Peyer's patch (tissue), 4 donors: ENCODE measurements around the gene BTBD8. TPM values are rescaled to one million over a fixed set of nuclear protein-coding genes. Genes with fewer than 3 reads are reported as not detected.

Experiments
- DNase-seq, 3 donors: peaks; one replicate each; pipeline ENCODE4 v3.0.0-alpha.2; 2017 to 2019
- H3K27ac ChIP-seq, 4 donors: fragments of 200-600 bp; sonication (generic); one replicate each; pipeline ENCODE4 v1.5.1; 2016 to 2019
- H3K27me3 ChIP-seq, 2 donors: fragments of 200-600 bp; sonication (generic); one replicate each; pipeline ENCODE4 v1.5.1; 2019
- H3K36me3 ChIP-seq, 3 donors: fragments of 200-600 bp; sonication (generic); one replicate each; pipeline ENCODE4 v1.5.1; 2016 to 2019
- H3K4me1 ChIP-seq, 4 donors: fragments of 200-600 bp; sonication (generic); one replicate each; pipeline ENCODE4 v1.5.1; 2016 to 2019
- H3K4me3 ChIP-seq, 4 donors: fragments of 200-600 bp; sonication (generic); 1 replicate in 3 of 4; 2 replicates in 1 of 4; pipeline ENCODE4 v1.5.1; 2016 to 2019; ENCODE audit warnings: mild to moderate bottlenecking in 1 of 4
- H3K9me3 ChIP-seq, 4 donors: fragments of 200-600 bp; sonication (generic); one replicate each; pipeline ENCODE4 v1.5.1; 2016 to 2019; ENCODE audit warnings: mild to moderate bottlenecking in 1 of 4
- POLR2A ChIP-seq, 2 donors: fragments of 450-650 bp; IDR thresholded peaks; one replicate each; pipeline ENCODE4 v1.5.1; 2017; ENCODE audit warnings: antibody characterized with exemption in 2 of 2, mild to moderate bottlenecking in 2 of 2, moderate library complexity in 2 of 2
- total RNA-seq, 4 donors: library from RNA; depleted of rRNA; stranded (reverse); fragments of >200 nt; gene quantifications; one replicate each; pipeline ENCODE4 v1.1.0, GENCODE V29; 2016
- TF ChIP-seq, protein P1 (sequence below), 6 experiments: fragments of 450-650 bp in 4 of 6; fragments of 200-600 bp in 2 of 6; sonication (generic) in 1 of 6; IDR thresholded peaks; one replicate each; pipeline ENCODE4 v1.5.1; 2017 to 2019; ENCODE audit warnings: antibody characterized with exemption in 6 of 6, mild to moderate bottlenecking in 3 of 6, moderate library complexity in 1 of 6

Gene BTBD8
- total RNA-seq, 4 donors from 2014 or later = 2.5 to 11.6 (median 4.5) TPM

DNA sequence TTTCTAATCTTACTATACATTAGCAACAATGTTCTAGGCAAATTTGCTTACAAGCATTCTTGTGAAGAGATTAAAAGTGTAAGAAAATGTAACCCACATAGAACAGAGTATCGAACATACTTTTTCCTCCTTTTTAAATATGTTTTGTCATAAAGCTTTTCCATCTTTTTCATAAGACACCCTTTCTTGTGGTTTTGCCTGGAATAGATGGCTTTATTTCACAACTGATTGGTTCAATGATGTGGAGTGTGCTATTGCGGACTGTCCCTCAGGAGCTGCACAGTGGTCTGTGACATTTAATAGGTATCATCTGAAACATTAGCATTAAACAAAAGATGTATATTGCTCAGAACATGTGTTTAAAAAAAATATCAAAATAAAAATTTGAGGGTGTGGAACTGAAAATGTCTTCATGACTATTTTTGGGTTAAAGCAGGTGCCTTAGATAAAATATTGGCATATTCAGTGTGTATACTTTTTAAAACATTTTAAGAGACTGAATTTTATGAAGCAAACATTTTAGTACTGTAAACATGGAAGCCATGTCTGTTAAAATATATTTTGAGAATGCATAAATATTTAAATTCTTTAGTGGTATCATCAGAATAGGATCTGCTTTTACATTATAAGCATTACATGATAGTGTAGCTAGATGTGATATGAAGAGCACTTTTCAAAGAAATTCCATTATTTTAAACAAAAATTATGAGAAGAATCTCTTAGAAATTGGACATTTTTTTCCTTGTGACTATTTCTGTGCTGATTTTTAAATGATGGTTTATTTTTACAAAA, 89.3 kb downstream of the BTBD8 start:
- TF ChIP-seq POLR2A (IDR thresholded peaks at IDR 0.05) = no peak
- TF ChIP-seq, protein P1, sequence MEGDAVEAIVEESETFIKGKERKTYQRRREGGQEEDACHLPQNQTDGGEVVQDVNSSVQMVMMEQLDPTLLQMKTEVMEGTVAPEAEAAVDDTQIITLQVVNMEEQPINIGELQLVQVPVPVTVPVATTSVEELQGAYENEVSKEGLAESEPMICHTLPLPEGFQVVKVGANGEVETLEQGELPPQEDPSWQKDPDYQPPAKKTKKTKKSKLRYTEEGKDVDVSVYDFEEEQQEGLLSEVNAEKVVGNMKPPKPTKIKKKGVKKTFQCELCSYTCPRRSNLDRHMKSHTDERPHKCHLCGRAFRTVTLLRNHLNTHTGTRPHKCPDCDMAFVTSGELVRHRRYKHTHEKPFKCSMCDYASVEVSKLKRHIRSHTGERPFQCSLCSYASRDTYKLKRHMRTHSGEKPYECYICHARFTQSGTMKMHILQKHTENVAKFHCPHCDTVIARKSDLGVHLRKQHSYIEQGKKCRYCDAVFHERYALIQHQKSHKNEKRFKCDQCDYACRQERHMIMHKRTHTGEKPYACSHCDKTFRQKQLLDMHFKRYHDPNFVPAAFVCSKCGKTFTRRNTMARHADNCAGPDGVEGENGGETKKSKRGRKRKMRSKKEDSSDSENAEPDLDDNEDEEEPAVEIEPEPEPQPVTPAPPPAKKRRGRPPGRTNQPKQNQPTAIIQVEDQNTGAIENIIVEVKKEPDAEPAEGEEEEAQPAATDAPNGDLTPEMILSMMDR (IDR thresholded peaks at IDR 0.05) = no peak
- no peak overlapping the region for H3K4me3 ChIP-seq
- DNase-seq = no peak
- H3K9me3 ChIP-seq = no peaks in the 10 kb centered on the region
- H3K36me3 ChIP-seq = no peaks in the 10 kb centered on the region
- H3K4me1 ChIP-seq = no peaks in the 10 kb centered on the region
- H3K27me3 ChIP-seq = no peaks in the 10 kb centered on the region
- H3K27ac ChIP-seq = no peak overlapping the region

- no peak for DNase-seq
- H3K27me3 ChIP-seq = no peaks in the 10 kb centered on the region
- no peak for TF ChIP-seq POLR2A (IDR thresholded peaks at IDR 0.05)
- TF ChIP-seq, protein P1 (IDR thresholded peaks at IDR 0.05) = no peak
- no peaks in the 10 kb centered on the region for H3K9me3 ChIP-seq
- no peaks in the 10 kb centered on the region for H3K4me1 ChIP-seq
- no peak overlapping the region for H3K4me3 ChIP-seq
- H3K36me3 ChIP-seq = no peaks in the 10 kb centered on the region
- no peak overlapping the region for H3K27ac ChIP-seq
These were observed 104.5 kb downstream of the BTBD8 start for GRCh38 chr1:92184632-92185031.

DNA sequence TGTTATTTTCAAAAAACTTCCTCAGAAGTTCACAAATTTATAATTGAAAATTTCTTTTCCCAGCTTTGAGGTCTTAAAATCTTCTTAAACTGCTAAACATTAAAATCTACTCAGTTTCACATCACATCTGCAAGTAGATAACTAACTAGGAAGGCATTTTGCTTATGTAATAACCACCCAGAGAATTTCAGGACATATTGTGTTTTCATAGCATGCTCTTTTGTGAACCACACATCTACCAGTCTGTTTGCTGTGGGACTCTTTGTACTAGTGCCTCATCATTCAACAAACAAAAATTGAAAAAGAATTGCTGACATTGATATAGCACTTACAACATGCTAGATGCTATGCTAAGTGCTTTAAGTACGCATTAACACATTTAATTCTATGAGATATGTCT, 105.9 kb downstream of the BTBD8 start:
- Histone ChIP-seq H3K4me1 (no peaks in the 10 kb centered on the region), H3K36me3 (no peaks in the 10 kb centered on the region), H3K27ac (no peak overlapping the region), H3K27me3 (no peaks in the 10 kb centered on the region), H3K9me3 (no peaks in the 10 kb centered on the region), H3K4me3 (no peak overlapping the region)
- DNase-seq = no peak
- TF ChIP-seq POLR2A (IDR thresholded peaks at IDR 0.05) = no peak
- TF ChIP-seq, protein P1 (IDR thresholded peaks at IDR 0.05) = no peak

DNA sequence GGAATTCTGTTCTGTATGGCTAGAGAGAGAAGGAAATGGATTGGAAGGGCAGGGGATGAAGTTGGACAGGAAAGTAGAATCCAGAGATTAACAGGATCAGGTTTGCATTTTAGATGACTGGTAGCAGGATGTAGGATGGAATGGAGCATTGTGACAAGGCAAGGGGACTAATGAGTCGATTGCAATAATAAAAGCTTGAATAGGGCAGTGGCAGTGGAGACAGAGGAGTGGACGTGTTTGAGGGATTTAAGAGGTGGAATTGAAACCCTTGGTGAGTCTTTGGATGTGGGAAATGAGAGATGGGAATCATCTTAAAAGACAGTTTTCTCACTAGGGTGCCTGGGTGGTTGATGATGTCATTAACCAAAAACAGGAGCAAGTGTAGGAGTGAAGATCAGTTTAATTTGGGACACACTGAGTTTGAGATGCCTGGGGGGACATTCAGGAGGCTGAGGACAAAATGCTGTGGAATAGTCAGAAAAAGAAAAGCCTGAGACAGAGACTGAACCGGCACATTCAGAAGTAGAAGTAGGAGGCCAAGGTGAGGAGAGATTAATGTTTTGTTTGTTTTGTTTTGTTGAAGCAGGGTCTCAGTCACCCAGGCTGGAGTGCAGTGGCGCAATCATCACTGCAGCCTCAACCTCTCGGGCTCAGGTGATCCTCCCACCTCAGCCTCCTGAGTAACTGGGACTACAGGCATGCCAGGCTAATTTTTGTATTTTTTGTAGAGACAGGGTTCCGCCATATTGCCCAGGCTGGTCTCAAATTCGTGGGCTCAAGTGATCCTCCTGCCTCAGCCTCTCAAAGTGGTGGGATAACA, 108.5 kb downstream of the BTBD8 start:
- Histone ChIP-seq H3K27me3 (no peaks in the 10 kb centered on the region), H3K9me3 (no peaks in the 10 kb centered on the region), H3K36me3 (no peaks in the 10 kb centered on the region), H3K4me3 (no peak overlapping the region), H3K4me1 (no peaks in the 10 kb centered on the region), H3K27ac (no peak overlapping the region)
- no peak for DNase-seq
- TF ChIP-seq, protein P1 (IDR thresholded peaks at IDR 0.05) = no peak
- TF ChIP-seq POLR2A (IDR thresholded peaks at IDR 0.05) = no peak

- DNase-seq = no peak
- no peaks in the 10 kb centered on the region for H3K4me1 ChIP-seq
- H3K4me3 ChIP-seq = no peak overlapping the region
- H3K9me3 ChIP-seq = no peaks in the 10 kb centered on the region
- TF ChIP-seq, protein P1 (IDR thresholded peaks at IDR 0.05) = no peak
- no peak for TF ChIP-seq POLR2A (IDR thresholded peaks at IDR 0.05)
- no peak overlapping the region for H3K27ac ChIP-seq
- no peaks in the 10 kb centered on the region for H3K36me3 ChIP-seq
- H3K27me3 ChIP-seq = no peaks in the 10 kb centered on the region
These were observed 111.6 kb downstream of the BTBD8 start for GRCh38 chr1:92191726-92192125.
